Activated B cell treated with CpG ODN at 0.5 μM for 24 hours (primary cell): ENCODE measurements around the gene HS1BP3. TPM values are rescaled to one million over a fixed set of nuclear protein-coding genes. Genes with fewer than 3 reads are reported as not detected.

Experiments
- ATAC-seq: fragments of 200-7000 bp; cut with Tn5 transposase; one replicate; pipeline ENCODE4 v1.10.0; 2021; ENCODE audit warnings: low read depth, mild to moderate bottlenecking, moderate library complexity
- CTCF ChIA-PET: fragments of 350-600 bp; sonication (Branson Sonifier 250); formaldehyde crosslinking; loops from one replicate; lab custom pipeline; 2021; ENCODE audit warnings: antibody characterized with exemption; lab: Charles Lee
- POLR2A ChIA-PET: fragments of 350-600 bp; sonication (Branson Sonifier 250); formaldehyde crosslinking; loops from one replicate; lab custom pipeline; 2021; ENCODE audit warnings: antibody characterized with exemption; lab: Charles Lee
- DNase-seq: peaks from one replicate; pipeline ENCODE4 v3.0.0; 2022
- H3K27ac Mint-ChIP-seq: one replicate; pipeline ENCODE4 v1.8.0; 2020; ENCODE audit warnings: mixed read lengths
- H3K27me3 Mint-ChIP-seq: one replicate; pipeline ENCODE4 v1.8.0; 2021; ENCODE audit warnings: mixed read lengths
- H3K36me3 Mint-ChIP-seq: one replicate; pipeline ENCODE4 v1.8.0; 2021; ENCODE audit warnings: low read depth, mixed read lengths
- H3K4me1 Mint-ChIP-seq: one replicate; pipeline ENCODE4 v1.8.0; 2021; ENCODE audit warnings: mixed read lengths
- H3K4me3 Mint-ChIP-seq: one replicate; pipeline ENCODE4 v1.8.0; 2020; ENCODE audit warnings: mild to moderate bottlenecking, mixed read lengths
- H3K9me3 Mint-ChIP-seq: one replicate; pipeline ENCODE4 v1.8.0; 2020; ENCODE audit warnings: mixed read lengths
- CTCF ChIP-seq: fragments of 200-600 bp; IDR thresholded peaks from one replicate; pipeline ENCODE4 v1.8.0; 2022; ENCODE audit warnings: antibody characterized with exemption, mild to moderate bottlenecking
- intact Hi-C: fragments of 100-400 bp; cut with micrococcal nuclease; formaldehyde crosslinking; loops from one replicate; pipeline ENCODE4 v1.15.1; 2024
- total RNA-seq: library from RNA; stranded (reverse); gene quantifications from 2 replicates; pipeline ENCODE4 v1.2.3, GENCODE V29; 2022

The HS1BP3 gene
- total RNA-seq, 1 donor from 2014 or later, result 13.1 TPM

GRCh38 chr2:20622731-20623130, 28.2 kb downstream of the HS1BP3 start:
- H3K9me3 Mint-ChIP-seq, result no peaks in the 10 kb centered on the region
- ChIA-PET POLR2A (no interaction called here), CTCF (no interaction called here)
- ATAC-seq, result no peak
- H3K27ac Mint-ChIP-seq, result no peak overlapping the region
- intact Hi-C loops, result no loop called here
- H3K27me3 Mint-ChIP-seq, result no peaks in the 10 kb centered on the region
- TF ChIP-seq CTCF, result no peak
- H3K36me3 Mint-ChIP-seq, result peaks cover 52% of the 10 kb centered on the region
- no peaks in the 10 kb centered on the region for H3K4me1 Mint-ChIP-seq
- no peak for DNase-seq
- H3K4me3 Mint-ChIP-seq, result no peak overlapping the region

GRCh38 chr2:20622296-20622686, 28.6 kb downstream of the HS1BP3 start:
- peaks cover 52% of the 10 kb centered on the region for H3K36me3 Mint-ChIP-seq
- ChIA-PET POLR2A (no interaction called here), CTCF (no interaction called here)
- DNase-seq (no peak), ATAC-seq (no peak)
- no peaks in the 10 kb centered on the region for H3K9me3 Mint-ChIP-seq
- TF ChIP-seq CTCF, result no peak
- intact Hi-C loops, result no loop called here
- H3K4me3 Mint-ChIP-seq, result no peak overlapping the region
- H3K27me3 Mint-ChIP-seq, result no peaks in the 10 kb centered on the region
- H3K27ac Mint-ChIP-seq, result no peak overlapping the region
- no peaks in the 10 kb centered on the region for H3K4me1 Mint-ChIP-seq

DNA sequence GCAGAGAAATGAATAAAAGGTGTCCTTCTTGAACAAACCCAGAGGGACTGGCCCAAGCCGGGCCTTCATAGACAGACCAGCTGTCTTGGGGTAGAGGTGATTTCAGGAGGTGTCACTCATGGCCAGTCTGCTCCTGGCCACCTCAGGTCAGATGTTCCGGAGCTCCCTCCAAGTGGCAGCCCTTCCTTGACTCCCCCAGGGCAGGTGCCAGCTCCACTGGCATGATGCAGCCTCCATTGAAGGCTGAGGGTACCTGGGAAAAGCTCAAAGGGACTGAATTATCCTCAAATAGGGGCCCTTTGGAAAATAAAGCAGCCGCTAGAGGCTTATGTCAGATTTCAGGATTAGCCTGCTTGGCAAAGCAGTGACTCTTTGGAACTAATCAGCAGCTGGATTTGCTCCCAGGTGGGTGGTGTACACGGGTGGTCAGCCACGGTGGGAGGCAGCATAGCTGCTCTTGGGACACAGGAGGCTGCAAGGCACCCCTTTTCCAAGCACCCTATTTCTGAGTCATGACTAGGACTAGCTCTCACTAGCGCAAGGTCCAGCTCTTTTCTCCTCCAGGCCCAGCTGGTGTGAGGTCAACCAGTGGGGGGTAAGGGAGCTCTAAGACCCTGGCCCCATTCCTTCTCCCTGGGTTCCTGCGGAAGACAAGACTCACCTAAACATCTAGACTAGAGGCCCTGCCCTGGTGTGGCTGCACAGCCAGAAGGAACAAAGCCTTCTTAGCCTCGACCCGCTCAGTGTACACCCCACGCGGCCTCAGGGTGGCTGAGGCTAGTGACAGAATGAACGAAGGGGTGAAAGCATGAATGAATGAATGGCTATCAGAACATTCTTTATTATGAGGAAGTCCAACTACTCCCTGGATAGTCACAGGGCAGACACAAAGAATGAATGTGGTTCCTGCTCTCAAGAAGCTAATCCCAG, 29.3 kb downstream of the HS1BP3 start:
- TF ChIP-seq CTCF, result no peak
- CTCF ChIA-PET, result no interaction called here
- Mint-ChIP-seq H3K9me3 (no peaks in the 10 kb centered on the region), H3K4me3 (no peak overlapping the region), H3K36me3 (peaks cover 52% of the 10 kb centered on the region), H3K27ac (no peak overlapping the region), H3K27me3 (no peaks in the 10 kb centered on the region), H3K4me1 (no peaks in the 10 kb centered on the region)
- intact Hi-C loops, result no loop called here
- POLR2A ChIA-PET, result no interaction called here
- no peak for DNase-seq
- no peak for ATAC-seq

GRCh38 chr2:20620696-20621365, 30.1 kb downstream of the HS1BP3 start:
- ChIA-PET POLR2A (no interaction called here), CTCF (no interaction called here)
- Mint-ChIP-seq H3K27ac (no peak overlapping the region), H3K4me1 (no peaks in the 10 kb centered on the region), H3K4me3 (no peak overlapping the region), H3K9me3 (no peaks in the 10 kb centered on the region), H3K27me3 (no peaks in the 10 kb centered on the region), H3K36me3 (peaks cover 47% of the 10 kb centered on the region)
- intact Hi-C loops, result no loop called here
- no peak for TF ChIP-seq CTCF
- DNase-seq, result no peak
- ATAC-seq, result no peak

DNA sequence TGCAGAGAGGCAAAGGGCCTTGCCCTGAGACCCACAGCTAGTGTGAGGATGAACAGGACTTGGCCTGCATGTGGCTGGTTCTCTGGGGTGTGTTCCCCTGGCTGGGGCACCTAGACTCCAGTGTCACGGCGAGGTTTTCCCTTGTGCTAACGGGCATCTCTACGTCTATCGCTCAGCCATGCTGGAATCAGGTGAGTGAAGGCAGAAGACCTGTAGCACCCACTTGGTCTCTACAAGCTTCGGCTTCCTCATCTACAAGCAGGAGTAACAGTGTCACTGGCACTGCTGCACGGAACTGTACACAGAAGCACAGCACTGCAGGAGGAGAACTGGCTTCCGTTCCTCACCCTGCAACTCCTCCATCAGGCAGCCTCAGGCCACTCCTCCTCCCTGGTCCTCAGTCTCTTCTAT, 30.6 kb downstream of the HS1BP3 start:
- DNase-seq (no peak), ATAC-seq (no peak)
- H3K27ac Mint-ChIP-seq, result no peak overlapping the region
- no peaks in the 10 kb centered on the region for H3K4me1 Mint-ChIP-seq
- TF ChIP-seq CTCF, result no peak
- intact Hi-C loops, result no loop called here
- ChIA-PET CTCF (no interaction called here), POLR2A (no interaction called here)
- no peaks in the 10 kb centered on the region for H3K27me3 Mint-ChIP-seq
- H3K9me3 Mint-ChIP-seq, result no peaks in the 10 kb centered on the region
- H3K4me3 Mint-ChIP-seq, result no peak overlapping the region
- H3K36me3 Mint-ChIP-seq, result peaks cover 47% of the 10 kb centered on the region
